Measurements from ENCODE around the gene COPE. TPM values are rescaled to one million over a fixed set of nuclear protein-coding genes. Genes with fewer than 3 reads are reported as not detected.
A peak's percentile ranks its signal among the peaks of the same experiment; 100 is the strongest.

Gene COPE
- total RNA-seq, 4 donors from 2014 or later, result 169 to 229 (median 203) TPM

- H3K4me3 ChIP-seq, result peak overlapping the region; percentile 55 to 71 (median 58)
Measured at GRCh38 chr19:18894254-18895037, 24.7 kb downstream of the COPE start.

GRCh38 chr19:18893587-18894253 lies 25.5 kb downstream of the COPE start:
- Histone ChIP-seq H3K27ac (peak overlapping the region; percentile 48 to 74 (median 60)), H3K9me3 (no peaks in the 10 kb centered on the region), H3K36me3 (no peaks in the 10 kb centered on the region), H3K4me3 (peak overlapping the region in 3 of 4 donors; percentile 28 to 58 (median 55)), H3K4me1 (peaks cover 8 to 31% of the 10 kb centered on the region in 2 donors), H3K27me3 (no peaks in the 10 kb centered on the region)
- TF ChIP-seq POLR2A (IDR thresholded peaks at IDR 0.05), result no peak
- no peak for TF ChIP-seq CTCF (IDR thresholded peaks at IDR 0.05 in 4 of 5, conservative IDR thresholded peaks at IDR 0.05 in 1 of 5)
- in situ Hi-C loops (cut with MboI; ENCODE audit: low sequenced_read_pairs in 4 of 4), result no loop called here
- intact Hi-C loops (cut with DNase I; ENCODE audit: low total_unique reads), result loop anchor here (2.0 to 10.0 kb wide), 2 partner anchors 25 to 141 kb away; partner anchors contain the start of genes ARMC6, COPE, DDX49 and SUGP2
- DNase-seq (peak in 1 of 2 donors; percentile 37), ATAC-seq (peak; percentile 30 to 38)

More at GRCh38 chr19:18894254-18895037, 24.7 kb downstream of the COPE start:
- peaks cover 8 to 31% of the 10 kb centered on the region in 2 donors for H3K4me1 ChIP-seq
- ATAC-seq, result peak; percentile 6 to 14
- peak overlapping the region in 2 of 4 donors; percentile 59 to 74 for H3K27ac ChIP-seq
- intact Hi-C loops (cut with DNase I; ENCODE audit: low total_unique reads), result loop anchor here (1.0 to 10.0 kb wide), 3 partner anchors 24 to 140 kb away; partner anchors contain the start of genes ARMC6, COPE, DDX49 and SUGP2
- H3K36me3 ChIP-seq, result peaks cover 0 to 5% of the 10 kb centered on the region in 2 donors
- TF ChIP-seq POLR2A (IDR thresholded peaks at IDR 0.05), result no peak
- TF ChIP-seq CTCF (IDR thresholded peaks at IDR 0.05 in 4 of 5, conservative IDR thresholded peaks at IDR 0.05 in 1 of 5), result no peak
- no peaks in the 10 kb centered on the region for H3K27me3 ChIP-seq
- in situ Hi-C loops (cut with MboI; ENCODE audit: low sequenced_read_pairs in 4 of 4), result no loop called here
- no peaks in the 10 kb centered on the region for H3K9me3 ChIP-seq
- no peak for DNase-seq

- H3K4me3 ChIP-seq, result no peak overlapping the region
- ATAC-seq (no peak), DNase-seq (no peak)
- H3K4me1 ChIP-seq, result peaks cover 8 to 21% of the 10 kb centered on the region in 2 donors
- in situ Hi-C loops (cut with MboI; ENCODE audit: low sequenced_read_pairs in 4 of 4) (no loop called here), intact Hi-C loops (cut with DNase I; ENCODE audit: low total_unique reads) (loop anchor here (10.0 kb wide), 1 partner anchor 145 kb away; the partner anchor contains the start of genes ARMC6 and SUGP2)
- H3K27me3 ChIP-seq, result no peaks in the 10 kb centered on the region
- H3K9me3 ChIP-seq, result no peaks in the 10 kb centered on the region
- no peak overlapping the region for H3K27ac ChIP-seq
- TF ChIP-seq CTCF (IDR thresholded peaks at IDR 0.05 in 4 of 5, conservative IDR thresholded peaks at IDR 0.05 in 1 of 5) (no peak), POLR2A (IDR thresholded peaks at IDR 0.05) (no peak)
- no peaks in the 10 kb centered on the region for H3K36me3 ChIP-seq
Measured at GRCh38 chr19:18889949-18890745, 29.0 kb downstream of the COPE start.

- no peak for DNase-seq
- TF ChIP-seq CTCF (IDR thresholded peaks at IDR 0.05 in 4 of 5, conservative IDR thresholded peaks at IDR 0.05 in 1 of 5), result no peak
- no peak for TF ChIP-seq POLR2A (IDR thresholded peaks at IDR 0.05)
- no peaks in the 10 kb centered on the region for H3K36me3 ChIP-seq
- intact Hi-C loops (cut with DNase I; ENCODE audit: low total_unique reads), result no loop called here
- H3K4me1 ChIP-seq, result no peaks in the 10 kb centered on the region
- no peak overlapping the region for H3K4me3 ChIP-seq
- no peak overlapping the region for H3K27ac ChIP-seq
- H3K9me3 ChIP-seq, result no peaks in the 10 kb centered on the region
- ATAC-seq, result no peak
- in situ Hi-C loops (cut with MboI; ENCODE audit: low sequenced_read_pairs in 4 of 4), result no loop called here
- no peaks in the 10 kb centered on the region for H3K27me3 ChIP-seq
Measured at GRCh38 chr19:18886972-18887371, 32.2 kb downstream of the COPE start.

All from gastrocnemius medialis (tissue), 4 donors.